Thymus (tissue), 11 donors: ENCODE results near the gene UBAP1. TPM values are rescaled to one million over a fixed set of nuclear protein-coding genes. Genes with fewer than 3 reads are reported as not detected.

Source experiments
- DNase-seq, 9 donors: peaks; one replicate each; pipeline ENCODE4 v3.0.0-alpha.2; 2013; ENCODE audit warnings: low spot score in 9 of 9, low read depth in 6 of 9, missing footprints in 1 of 9
- H3K27ac ChIP-seq, 2 donors: one replicate each; pipeline ENCODE4 v1.5.1; 2013; ENCODE audit warnings: control low read depth in 1 of 2, low read depth in 1 of 2, low read length in 1 of 2, mild to moderate bottlenecking in 1 of 2, moderate library complexity in 1 of 2
- H3K27me3 ChIP-seq, 2 donors: one replicate each; pipeline ENCODE4 v1.5.1; 2013; ENCODE audit warnings: low read length in 1 of 2; ENCODE audit not compliant: control insufficient read depth in 2 of 2, insufficient read depth in 1 of 2
- H3K36me3 ChIP-seq, 2 donors: one replicate each; pipeline ENCODE4 v1.5.1; 2013; ENCODE audit warnings: low read length in 1 of 2, mild to moderate bottlenecking in 1 of 2, moderate library complexity in 1 of 2; ENCODE audit not compliant: control insufficient read depth in 2 of 2, insufficient read depth in 2 of 2
- H3K4me1 ChIP-seq, 2 donors: one replicate each; pipeline ENCODE4 v1.5.1; 2013; ENCODE audit warnings: low read length in 2 of 2; ENCODE audit not compliant: control insufficient read depth in 2 of 2, insufficient read depth in 2 of 2
- H3K4me3 ChIP-seq, 2 donors: one replicate each; pipeline ENCODE4 v1.5.1; 2013; ENCODE audit warnings: low read length in 2 of 2, control low read depth in 1 of 2, mild to moderate bottlenecking in 1 of 2
- H3K9me3 ChIP-seq, 2 donors: one replicate each; pipeline ENCODE4 v1.5.1; 2013; ENCODE audit warnings: low read length in 1 of 2, mild to moderate bottlenecking in 1 of 2; ENCODE audit not compliant: control insufficient read depth in 2 of 2, insufficient read depth in 1 of 2
- WGBS: extraction: QIAGEN DNeasy Blood & Tissue Kit; methylation state at CpG from one replicate; pipeline ENCODE4 v1.1.7; 2013; 5-methylcytosine and 5-hydroxymethylcytosine counted together
- polyA plus RNA-seq: library from polyadenylated mRNA; stranded (reverse); fragments of 200-250 nt; gene quantifications from one replicate; pipeline ENCODE4 v1.2.3, GENCODE V29; 2013
- total RNA-seq: library from RNA; stranded (reverse); fragments of 120-200 nt; gene quantifications from one replicate; pipeline ENCODE4 v1.2.4, GENCODE V29; 2013
- donor health status: healthy.

UBAP1 gene
- total and polyA plus RNA-seq, 2 donors: 19.3 to 40.1 TPM

- no peaks in the 10 kb centered on the region for H3K36me3 ChIP-seq
- no peaks in the 10 kb centered on the region for H3K27me3 ChIP-seq
- H3K9me3 ChIP-seq: no peaks in the 10 kb centered on the region
- H3K4me3 ChIP-seq: no peak overlapping the region
- no peak overlapping the region for H3K27ac ChIP-seq
- H3K4me1 ChIP-seq: no peaks in the 10 kb centered on the region
- no peak for DNase-seq
- 93% methylated on average over 3 of the region's 3 CpGs for WGBS
Measured at GRCh38 chr9:34145165-34145564, 33.7 kb upstream of the UBAP1 start.

- DNase-seq: no peak
- no peaks in the 10 kb centered on the region for H3K27me3 ChIP-seq
- WGBS: 97% methylated on average over 4 of the region's 4 CpGs
Measured at GRCh38 chr9:34151398-34151797, 27.4 kb upstream of the UBAP1 start.

GRCh38 chr9:34154057-34154456 lies 24.8 kb upstream of the UBAP1 start:
- DNase-seq: no peak
- H3K9me3 ChIP-seq: no peaks in the 10 kb centered on the region
- H3K36me3 ChIP-seq: no peaks in the 10 kb centered on the region
- WGBS: 88% methylated on average over 1 of the region's 1 CpG
- H3K27ac ChIP-seq: no peak overlapping the region
- H3K4me3 ChIP-seq: no peak overlapping the region
- H3K27me3 ChIP-seq: no peaks in the 10 kb centered on the region
- no peaks in the 10 kb centered on the region for H3K4me1 ChIP-seq

More at GRCh38 chr9:34151398-34151797, 27.4 kb upstream of the UBAP1 start:
- no peak overlapping the region for H3K4me3 ChIP-seq
- no peaks in the 10 kb centered on the region for H3K36me3 ChIP-seq
- H3K4me1 ChIP-seq: no peaks in the 10 kb centered on the region
- H3K27ac ChIP-seq: no peak overlapping the region
- H3K9me3 ChIP-seq: no peaks in the 10 kb centered on the region

GRCh38 chr9:34157318-34157717 lies 21.5 kb upstream of the UBAP1 start:
- H3K9me3 ChIP-seq: no peaks in the 10 kb centered on the region
- H3K36me3 ChIP-seq: no peaks in the 10 kb centered on the region
- no peaks in the 10 kb centered on the region for H3K4me1 ChIP-seq
- no peak for DNase-seq
- no peak overlapping the region for H3K27ac ChIP-seq
- no peaks in the 10 kb centered on the region for H3K27me3 ChIP-seq
- no peak overlapping the region for H3K4me3 ChIP-seq

GRCh38 chr9:34157898-34158297 lies 20.9 kb upstream of the UBAP1 start:
- DNase-seq: no peak
- H3K9me3 ChIP-seq: no peaks in the 10 kb centered on the region
- 98% methylated on average over 2 of the region's 2 CpGs for WGBS
- no peak overlapping the region for H3K4me3 ChIP-seq
- no peak overlapping the region for H3K27ac ChIP-seq
- no peaks in the 10 kb centered on the region for H3K36me3 ChIP-seq
- H3K4me1 ChIP-seq: no peaks in the 10 kb centered on the region
- H3K27me3 ChIP-seq: no peaks in the 10 kb centered on the region

- 97% methylated on average over 6 of the region's 6 CpGs for WGBS
- H3K4me1 ChIP-seq: no peaks in the 10 kb centered on the region
- H3K27me3 ChIP-seq: no peaks in the 10 kb centered on the region
- no peaks in the 10 kb centered on the region for H3K9me3 ChIP-seq
- no peak overlapping the region for H3K27ac ChIP-seq
- no peak for DNase-seq
- H3K36me3 ChIP-seq: no peaks in the 10 kb centered on the region
- H3K4me3 ChIP-seq: no peak overlapping the region
Measured at GRCh38 chr9:34158362-34158869, 20.4 kb upstream of the UBAP1 start.

GRCh38 chr9:34163434-34163833 lies 15.4 kb upstream of the UBAP1 start:
- 97% methylated on average over 3 of the region's 3 CpGs for WGBS
- H3K9me3 ChIP-seq: no peaks in the 10 kb centered on the region
- no peak for DNase-seq
- H3K27me3 ChIP-seq: no peaks in the 10 kb centered on the region
- H3K27ac ChIP-seq: no peak overlapping the region
- no peak overlapping the region for H3K4me3 ChIP-seq
- no peaks in the 10 kb centered on the region for H3K4me1 ChIP-seq
- no peaks in the 10 kb centered on the region for H3K36me3 ChIP-seq

GRCh38 chr9:34169125-34169524 lies 9.7 kb upstream of the UBAP1 start:
- Histone ChIP-seq H3K9me3 (no peaks in the 10 kb centered on the region), H3K27ac (no peak overlapping the region), H3K4me1 (peaks cover 0 to 4% of the 10 kb centered on the region in 2 donors), H3K36me3 (no peaks in the 10 kb centered on the region), H3K4me3 (no peak overlapping the region), H3K27me3 (no peaks in the 10 kb centered on the region)
- WGBS: 94% methylated on average over 6 of the region's 6 CpGs
- DNase-seq: no peak

GRCh38 chr9:34170237-34170991 lies 8.4 kb upstream of the UBAP1 start:
- no peak for DNase-seq
- H3K27me3 ChIP-seq: no peaks in the 10 kb centered on the region
- no peak overlapping the region for H3K4me3 ChIP-seq
- no peak overlapping the region for H3K27ac ChIP-seq
- no peaks in the 10 kb centered on the region for H3K9me3 ChIP-seq
- WGBS: 95% methylated on average over 1 of the region's 1 CpG
- H3K36me3 ChIP-seq: no peaks in the 10 kb centered on the region
- peaks cover 0 to 4% of the 10 kb centered on the region in 2 donors for H3K4me1 ChIP-seq
